SU-DHL-6 (cell line): ENCODE results near the gene GET4.

Source experiments
- EZH2phosphoT487 ChIP-seq: fragments of 200-600 bp; sonication (generic), shearing (Covaris generic); conservative IDR thresholded peaks from 2 replicates; pipeline ENCODE4 v1.6.1; 2018; ENCODE audit warnings: mild to moderate bottlenecking, antibody characterized with exemption, low read length, moderate library complexity, mixed read lengths
- TF ChIP-seq, protein P1 (sequence below): fragments of 200-600 bp; sonication (generic); IDR thresholded peaks from one replicate; pipeline ENCODE4 v1.5.1; 2017; ENCODE audit warnings: antibody characterized with exemption, mild to moderate bottlenecking, low read length, moderate library complexity; ENCODE audit not compliant: insufficient read depth, poor library complexity, severe bottlenecking

DNA sequence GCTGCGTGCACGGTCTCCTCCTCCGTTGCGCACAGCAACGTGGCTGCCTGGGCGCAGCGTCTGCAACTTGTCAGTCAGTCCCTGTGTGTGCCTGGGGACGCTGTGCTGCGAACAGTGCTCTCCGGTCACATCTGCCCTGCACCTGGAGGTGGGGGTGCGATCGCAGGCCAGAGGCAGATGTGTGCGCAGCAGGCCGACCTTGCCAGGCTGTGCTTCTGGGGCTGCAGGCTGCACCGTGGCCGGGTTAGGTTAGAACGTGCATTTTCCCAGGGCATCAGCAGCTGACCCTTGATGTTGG is 8.2 kb upstream of the GET4 start:
- TF ChIP-seq, protein P1, sequence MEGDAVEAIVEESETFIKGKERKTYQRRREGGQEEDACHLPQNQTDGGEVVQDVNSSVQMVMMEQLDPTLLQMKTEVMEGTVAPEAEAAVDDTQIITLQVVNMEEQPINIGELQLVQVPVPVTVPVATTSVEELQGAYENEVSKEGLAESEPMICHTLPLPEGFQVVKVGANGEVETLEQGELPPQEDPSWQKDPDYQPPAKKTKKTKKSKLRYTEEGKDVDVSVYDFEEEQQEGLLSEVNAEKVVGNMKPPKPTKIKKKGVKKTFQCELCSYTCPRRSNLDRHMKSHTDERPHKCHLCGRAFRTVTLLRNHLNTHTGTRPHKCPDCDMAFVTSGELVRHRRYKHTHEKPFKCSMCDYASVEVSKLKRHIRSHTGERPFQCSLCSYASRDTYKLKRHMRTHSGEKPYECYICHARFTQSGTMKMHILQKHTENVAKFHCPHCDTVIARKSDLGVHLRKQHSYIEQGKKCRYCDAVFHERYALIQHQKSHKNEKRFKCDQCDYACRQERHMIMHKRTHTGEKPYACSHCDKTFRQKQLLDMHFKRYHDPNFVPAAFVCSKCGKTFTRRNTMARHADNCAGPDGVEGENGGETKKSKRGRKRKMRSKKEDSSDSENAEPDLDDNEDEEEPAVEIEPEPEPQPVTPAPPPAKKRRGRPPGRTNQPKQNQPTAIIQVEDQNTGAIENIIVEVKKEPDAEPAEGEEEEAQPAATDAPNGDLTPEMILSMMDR = no peak
- TF ChIP-seq EZH2phosphoT487 = no peak
